Gastrocnemius medialis (tissue), 4 donors: ENCODE results near the gene VSNL1.

Experiments
- CTCF ChIP-seq, 5 experiments: fragments of 450-650 bp in 3 of 5; fragments of 200-600 bp in 2 of 5; sonication (generic) in 2 of 5; IDR thresholded peaks in 4 of 5; conservative IDR thresholded peaks in 1 of 5; 1 replicate in 4 of 5; 2 replicates in 1 of 5; pipeline ENCODE4 v1.5.1; 2016 to 2019; ENCODE audit warnings: antibody characterized with exemption in 5 of 5, mild to moderate bottlenecking in 3 of 5, moderate library complexity in 3 of 5
- POLR2A ChIP-seq, 2 donors: fragments of 450-650 bp; IDR thresholded peaks; one replicate each; pipeline ENCODE4 v1.6.1; 2017; ENCODE audit warnings: antibody characterized with exemption in 2 of 2, mild to moderate bottlenecking in 2 of 2, moderate library complexity in 2 of 2

GRCh38 chr2:17574406-17575073 is 34.0 kb downstream of the VSNL1 start:
- no peak for TF ChIP-seq CTCF (IDR thresholded peaks at IDR 0.05 in 4 of 5, conservative IDR thresholded peaks at IDR 0.05 in 1 of 5)
- TF ChIP-seq POLR2A (IDR thresholded peaks at IDR 0.05), result no peak
